Karpas-422 (cell line): ENCODE measurements around the gene TK1. TPM values are rescaled to one million over a fixed set of nuclear protein-coding genes. Genes with fewer than 3 reads are reported as not detected.
"Not testable (repeated sequence)": the region's sequence is repeated elsewhere in the genome, so short reads cannot be mapped to it uniquely, and the experiment has no call there.

Experiments used
- DNase-seq: peaks from one replicate; pipeline ENCODE4 v3.0.0-alpha.2; 2015
- H2AFZ ChIP-seq: fragments of 200-600 bp; sonication (generic); 2 replicates; pipeline ENCODE4 v1.6.1; 2014; ENCODE audit warnings: antibody characterized with exemption, low read length, mixed read lengths
- H3K27ac ChIP-seq: fragments of 200-600 bp; sonication (generic); 2 replicates; pipeline ENCODE4 v1.5.1; 2014; ENCODE audit warnings: mild to moderate bottlenecking, low read length, moderate library complexity
- H3K27me3 ChIP-seq: fragments of 200-600 bp; sonication (generic); 2 replicates; pipeline ENCODE4 v1.6.1; 2014; ENCODE audit warnings: low read length, mixed read lengths
- H3K36me3 ChIP-seq: fragments of 200-600 bp; sonication (generic); 2 replicates; pipeline ENCODE4 v1.6.1; 2014; ENCODE audit warnings: low read length, mixed read lengths; ENCODE audit not compliant: insufficient read depth
- H3K4me1 ChIP-seq: fragments of 200-600 bp; sonication (generic); 2 replicates; pipeline ENCODE4 v1.6.1; 2014; ENCODE audit warnings: mild to moderate bottlenecking, low read length, mixed read lengths
- H3K4me2 ChIP-seq: fragments of 200-600 bp; sonication (generic); 2 replicates; pipeline ENCODE4 v1.6.1; 2014; ENCODE audit warnings: low read length, low read depth, mild to moderate bottlenecking; ENCODE audit not compliant: poor library complexity, severe bottlenecking
- H3K4me3 ChIP-seq: fragments of 200-600 bp; sonication (generic); 2 replicates; pipeline ENCODE4 v1.5.1; 2014; ENCODE audit warnings: mild to moderate bottlenecking, antibody characterized with exemption, low read length, mixed read lengths
- H3K79me2 ChIP-seq: fragments of 200-600 bp; sonication (generic); 2 replicates; pipeline ENCODE4 v1.6.1; 2014; ENCODE audit warnings: mild to moderate bottlenecking, low read length, mixed read lengths
- H3K9ac ChIP-seq: fragments of 200-600 bp; sonication (generic); 2 replicates; pipeline ENCODE4 v1.6.0; 2014; ENCODE audit warnings: low read length
- H3K9me2 ChIP-seq: fragments of 200-600 bp; sonication (generic), shearing (Covaris generic); replicated peaks from 2 replicates; pipeline ENCODE4 v1.6.0; 2014; ENCODE audit warnings: mild to moderate bottlenecking, low read length, moderate library complexity; ENCODE audit not compliant: insufficient read depth
- H3K9me3 ChIP-seq: fragments of 300-700, 200-600 bp; sonication (generic); 2 replicates; pipeline ENCODE4 v1.6.1; 2014; ENCODE audit warnings: low read length, mixed read lengths
- H4K20me1 ChIP-seq: fragments of 200-600 bp; sonication (generic); 2 replicates; pipeline ENCODE4 v1.6.1; 2014; ENCODE audit warnings: mild to moderate bottlenecking, antibody characterized with exemption, low read length, low read depth; ENCODE audit not compliant: insufficient read depth
- total RNA-seq: library from RNA; depleted of rRNA; stranded (reverse); fragments of >200 nt; shearing (Covaris generic); gene quantifications from 2 replicates; pipeline ENCODE4 v1.2.3, GENCODE V29; 2014; ENCODE audit warnings: low replicate concordance; rRNA removed

Gene TK1
- total RNA-seq: 22.7 and 48.0 TPM in 2 replicates

GRCh38 chr17:78186692-78187595 lies at the start of gene TK1, which contains the start of gene AFMID:
Gene TK1 (minus strand): TSS chr17:78187052. CDS start chr17:78186994, 58 bp downstream.
Gene AFMID (plus strand): TSS chr17:78187362. CDS start chr17:78187371, 9 bp downstream.
- peaks cover 15% of the 10 kb centered on the region for H3K36me3 ChIP-seq

GRCh38 chr17:78235885-78236284 lies 49.0 kb upstream of the TK1 start:
- H3K36me3 ChIP-seq: no peaks in the 10 kb centered on the region
- H3K4me3 ChIP-seq: no peak overlapping the region
- H3K27me3 ChIP-seq: no peaks in the 10 kb centered on the region
- no peaks in the 10 kb centered on the region for H3K79me2 ChIP-seq
- H3K9ac ChIP-seq: no peak overlapping the region
- no peaks in the 10 kb centered on the region for H3K9me2 ChIP-seq
- no peak for DNase-seq
- no peak overlapping the region for H2AFZ ChIP-seq
- H3K4me2 ChIP-seq: no peak overlapping the region
- H3K4me1 ChIP-seq: peaks cover 7% of the 10 kb centered on the region
- no peaks in the 10 kb centered on the region for H3K9me3 ChIP-seq
- no peaks in the 10 kb centered on the region for H4K20me1 ChIP-seq
- H3K27ac ChIP-seq: no peak overlapping the region

More at GRCh38 chr17:78186692-78187595, at the start of gene TK1, which contains the start of gene AFMID:
- Histone ChIP-seq H3K27me3 (no peaks in the 10 kb centered on the region), H3K27ac (peak within 1 kb of the TSS; percentile 64), H3K4me3 (peak within 1 kb of the TSS; percentile 93), H3K9me3 (no peaks in the 10 kb centered on the region), H3K4me2 (peak within 1 kb of the TSS; percentile 89), H4K20me1 (0 out of 2 replicates have a peak, but pooled peaks cover 9% of the 10 kb centered on the region), H3K4me1 (peaks cover 49% of the 10 kb centered on the region), H3K9me2 (no peaks in the 10 kb centered on the region), H2AFZ (no peak within 1 kb of the TSS), H3K79me2 (peaks cover 43% of the 10 kb centered on the region), H3K9ac (peak within 1 kb of the TSS; percentile 89)
- DNase-seq: peak; percentile 99

GRCh38 chr17:78235022-78235421 lies 48.2 kb upstream of the TK1 start:
- H3K27ac ChIP-seq, H3K36me3 ChIP-seq, H3K9me3 ChIP-seq, H3K4me3 ChIP-seq, H4K20me1 ChIP-seq, H3K4me1 ChIP-seq, DNase-seq, H3K9ac ChIP-seq, H3K79me2 ChIP-seq, H3K27me3 ChIP-seq, H3K4me2 ChIP-seq, H2AFZ ChIP-seq, H3K9me2 ChIP-seq: not testable (repeated sequence)

GRCh38 chr17:78234261-78234865 lies 47.5 kb upstream of the TK1 start:
- H3K4me1 ChIP-seq: peaks cover 6% of the 10 kb centered on the region

GRCh38 chr17:78233678-78234077 lies 46.8 kb upstream of the TK1 start:
- Histone ChIP-seq H3K27me3 (no peaks in the 10 kb centered on the region), H3K27ac (no peak overlapping the region), H3K79me2 (no peaks in the 10 kb centered on the region), H2AFZ (no peak overlapping the region), H4K20me1 (no peaks in the 10 kb centered on the region), H3K4me2 (no peak overlapping the region), H3K9me3 (no peaks in the 10 kb centered on the region), H3K9me2 (no peaks in the 10 kb centered on the region), H3K36me3 (no peaks in the 10 kb centered on the region), H3K9ac (no peak overlapping the region), H3K4me3 (no peak overlapping the region), H3K4me1 (no peaks in the 10 kb centered on the region)
- DNase-seq: no peak

More at GRCh38 chr17:78234261-78234865, 47.5 kb upstream of the TK1 start:
- Histone ChIP-seq H3K9me2 (no peaks in the 10 kb centered on the region), H3K27me3 (no peaks in the 10 kb centered on the region), H3K27ac (no peak overlapping the region), H3K4me2 (no peak overlapping the region), H3K9me3 (no peaks in the 10 kb centered on the region), H2AFZ (no peak overlapping the region), H3K9ac (no peak overlapping the region), H3K36me3 (no peaks in the 10 kb centered on the region), H3K4me3 (no peak overlapping the region), H4K20me1 (no peaks in the 10 kb centered on the region), H3K79me2 (no peaks in the 10 kb centered on the region)
- DNase-seq: no peak

- no peaks in the 10 kb centered on the region for H3K27me3 ChIP-seq
- H3K27ac ChIP-seq: no peak overlapping the region
- H3K9me3 ChIP-seq: no peaks in the 10 kb centered on the region
- no peaks in the 10 kb centered on the region for H4K20me1 ChIP-seq
- H3K4me3 ChIP-seq: no peak overlapping the region
- H3K4me1 ChIP-seq: no peaks in the 10 kb centered on the region
- no peaks in the 10 kb centered on the region for H3K79me2 ChIP-seq
- no peak overlapping the region for H2AFZ ChIP-seq
- H3K9ac ChIP-seq: no peak overlapping the region
- H3K4me2 ChIP-seq: no peak overlapping the region
- no peak for DNase-seq
- no peaks in the 10 kb centered on the region for H3K9me2 ChIP-seq
- H3K36me3 ChIP-seq: no peaks in the 10 kb centered on the region
Observed at GRCh38 chr17:78232859-78233173, 46.0 kb upstream of the TK1 start.

GRCh38 chr17:78231991-78232858 lies 45.4 kb upstream of the TK1 start:
- Histone ChIP-seq H3K9me2 (no peaks in the 10 kb centered on the region), H2AFZ (no peak overlapping the region), H3K9ac (no peak overlapping the region), H3K4me3 (no peak overlapping the region), H3K36me3 (no peaks in the 10 kb centered on the region), H3K4me2 (no peak overlapping the region), H3K79me2 (no peaks in the 10 kb centered on the region), H3K27me3 (no peaks in the 10 kb centered on the region), H4K20me1 (no peaks in the 10 kb centered on the region), H3K4me1 (no peaks in the 10 kb centered on the region), H3K9me3 (no peaks in the 10 kb centered on the region), H3K27ac (no peak overlapping the region)
- DNase-seq: no peak
